GM13977 (cell line): ENCODE data around the gene ATP9A.

Source experiments
- DNase-seq: peaks from one replicate; pipeline ENCODE4 v3.0.0; 2012; ENCODE audit warnings: low spot score
- CTCF ChIP-seq: IDR thresholded peaks from 2 replicates; pipeline ENCODE4 v1.5.1; 2012; ENCODE audit warnings: mild to moderate bottlenecking, control low read depth; ENCODE audit not compliant: insufficient read depth; ENCODE audit errors: extremely low read depth, missing control alignments
- in situ Hi-C: fragments of 300-500 bp; cut with MboI; formaldehyde crosslinking; loops from one replicate; pipeline ENCODE4 v1.12.0; 2022; ENCODE audit warnings: low sequenced_read_pairs, low pct_unique_long_range_greater_than_20kb, mixed read lengths, inconsistent platforms; ENCODE audit not compliant: unreplicated experiment

ATP9A gene

DNA sequence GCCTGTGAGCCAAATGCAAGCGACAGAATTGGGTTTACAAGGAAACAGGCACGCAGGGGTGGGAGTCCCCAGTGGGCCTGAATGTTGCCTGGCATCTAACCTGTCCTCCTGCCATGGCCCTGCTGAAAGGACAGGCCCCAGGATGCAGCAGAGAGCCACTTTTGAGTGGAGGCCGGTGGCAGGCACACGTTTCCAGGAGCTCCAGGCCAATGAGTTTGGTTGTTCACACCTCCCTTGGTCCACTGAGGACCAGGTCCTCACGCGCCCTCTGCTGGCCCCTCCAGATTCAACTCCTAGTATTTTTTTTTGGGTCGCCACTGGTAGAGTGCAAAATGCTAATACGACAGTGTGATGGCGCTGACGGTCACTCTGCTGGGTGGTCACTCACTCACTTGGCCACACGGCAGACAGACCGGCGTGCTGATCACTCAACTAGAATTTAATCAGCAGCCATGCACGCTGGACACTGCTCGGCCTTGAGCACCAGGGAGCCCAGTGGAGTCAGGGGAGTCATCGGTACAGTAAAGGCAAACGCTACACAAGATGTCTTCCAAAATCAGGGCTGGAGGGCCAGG lies 143.9 kb downstream of the ATP9A start:
- TF ChIP-seq CTCF = peak; percentile 71

DNA sequence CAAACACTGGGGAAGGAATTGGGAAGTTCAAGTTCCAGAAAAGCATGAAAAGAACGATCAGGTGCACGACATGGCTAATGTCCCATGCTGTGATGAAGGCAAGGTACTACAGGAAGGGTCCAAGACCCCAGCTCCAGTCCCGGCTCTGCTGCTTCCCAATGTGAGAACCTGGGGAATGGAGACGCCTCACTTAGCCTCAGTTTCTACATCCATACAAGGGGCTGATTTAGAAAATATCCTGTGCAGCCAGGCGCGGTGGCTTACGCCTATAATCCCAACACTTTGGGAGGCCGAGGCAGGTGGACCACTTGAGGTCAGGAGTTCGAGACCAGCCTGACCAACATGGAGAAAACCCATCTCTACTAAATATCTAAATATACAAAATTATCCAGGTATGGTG lies 144.9 kb downstream of the ATP9A start:
- TF ChIP-seq CTCF = no peak
- no peak for DNase-seq
- in situ Hi-C loops = no loop called here

More for the DNA sequence above, 143.9 kb downstream of the ATP9A start:
- DNase-seq = peak; percentile 83
- in situ Hi-C loops = no loop called here

DNA sequence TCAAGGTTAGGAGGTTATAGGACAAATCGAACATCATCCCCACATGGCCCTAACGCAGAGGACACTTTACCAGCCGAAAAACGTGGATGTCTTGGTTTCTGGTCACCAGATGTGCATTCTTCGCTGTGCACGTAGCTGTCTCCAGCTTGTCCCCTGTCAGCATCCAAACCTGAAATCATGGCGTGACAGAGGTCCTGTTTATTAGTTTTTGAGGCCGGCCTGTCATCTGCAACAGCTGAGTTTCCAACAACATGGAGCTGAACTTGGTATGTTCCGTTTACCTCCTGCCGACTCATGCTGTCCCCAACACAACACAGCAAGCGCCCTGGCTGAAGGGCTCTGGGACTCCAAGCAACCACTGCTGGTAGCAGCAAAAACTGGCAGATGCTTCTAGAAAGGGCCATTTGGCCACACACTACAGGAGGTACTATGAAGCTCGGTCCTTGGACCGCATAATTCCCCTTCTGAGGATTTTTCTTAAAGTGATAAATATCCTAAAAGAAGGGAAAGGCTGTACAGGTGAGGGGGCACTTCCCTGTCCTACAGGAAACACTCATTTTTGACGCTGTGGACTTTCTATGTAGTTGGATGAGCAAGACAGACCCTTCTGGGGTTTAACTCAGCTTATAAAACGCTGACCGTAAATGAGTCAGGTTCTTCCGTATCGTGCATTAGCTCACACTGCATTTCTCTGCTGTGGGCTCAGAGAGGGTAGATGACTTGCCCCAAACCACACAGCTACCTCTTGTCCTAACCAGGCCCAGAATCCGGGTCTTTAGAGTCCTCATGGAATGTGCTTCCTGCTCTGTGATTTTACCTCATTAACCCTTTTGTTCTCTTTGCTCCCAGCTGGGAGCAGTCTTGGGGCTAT lies 146.0 kb downstream of the ATP9A start:
- DNase-seq = no peak
- in situ Hi-C loops = no loop called here
- TF ChIP-seq CTCF = no peak

GRCh38 chr20:51620432-51620831 lies 147.8 kb downstream of the ATP9A start:
- DNase-seq = no peak

GRCh38 chr20:51616060-51616459 lies 152.1 kb downstream of the ATP9A start:
- in situ Hi-C loops = loop anchor here (10.0 kb wide), 1 partner anchor 241 kb away; no protein-coding TSS in a partner anchor
- DNase-seq = no peak

More at GRCh38 chr20:51620432-51620831, 147.8 kb downstream of the ATP9A start:
- TF ChIP-seq CTCF = no peak
- in situ Hi-C loops = no loop called here

DNA sequence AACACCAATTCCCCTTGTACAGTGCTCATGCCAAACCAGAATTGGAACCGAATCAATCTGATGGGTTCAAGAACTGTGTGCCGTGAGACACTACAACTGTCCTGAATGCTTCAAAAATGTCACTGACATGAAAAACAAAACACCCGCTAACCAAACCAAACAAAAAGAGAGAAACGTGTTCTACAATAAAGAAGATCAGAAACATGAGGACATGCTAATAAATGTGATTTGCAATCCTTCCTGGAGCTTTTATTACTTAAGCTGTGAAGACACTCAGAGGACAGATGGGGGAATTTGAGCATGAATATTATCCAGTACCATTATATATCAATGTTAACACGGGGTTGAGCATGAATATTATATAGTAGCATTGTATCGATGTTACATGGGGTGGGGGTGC lies 153.5 kb downstream of the ATP9A start:
- in situ Hi-C loops = loop anchor here (10.0 kb wide), 1 partner anchor 240 kb away; no protein-coding TSS in a partner anchor
- no peak for DNase-seq
- no peak for TF ChIP-seq CTCF

More at GRCh38 chr20:51616060-51616459, 152.1 kb downstream of the ATP9A start:
- TF ChIP-seq CTCF = no peak
